GM21390 (cell line): ENCODE measurements around the gene LZTS2.

Source experiments
- ATAC-seq: cut with Tn5 transposase; IDR thresholded peaks from one replicate; pipeline ENCODE4 v1.9.1; 2021; ENCODE audit not compliant: unreplicated experiment

LZTS2 gene

GRCh38 chr10:100997360-100998182, 2.0 kb upstream of the LZTS2 start:
- ATAC-seq = peak; percentile 34

GRCh38 chr10:100998183-100998990, 1.2 kb upstream of the LZTS2 start:
- peak; percentile 33 for ATAC-seq

GRCh38 chr10:100998991-100999741, 442 bp upstream of the LZTS2 start:
- peak; percentile 41 for ATAC-seq

DNA sequence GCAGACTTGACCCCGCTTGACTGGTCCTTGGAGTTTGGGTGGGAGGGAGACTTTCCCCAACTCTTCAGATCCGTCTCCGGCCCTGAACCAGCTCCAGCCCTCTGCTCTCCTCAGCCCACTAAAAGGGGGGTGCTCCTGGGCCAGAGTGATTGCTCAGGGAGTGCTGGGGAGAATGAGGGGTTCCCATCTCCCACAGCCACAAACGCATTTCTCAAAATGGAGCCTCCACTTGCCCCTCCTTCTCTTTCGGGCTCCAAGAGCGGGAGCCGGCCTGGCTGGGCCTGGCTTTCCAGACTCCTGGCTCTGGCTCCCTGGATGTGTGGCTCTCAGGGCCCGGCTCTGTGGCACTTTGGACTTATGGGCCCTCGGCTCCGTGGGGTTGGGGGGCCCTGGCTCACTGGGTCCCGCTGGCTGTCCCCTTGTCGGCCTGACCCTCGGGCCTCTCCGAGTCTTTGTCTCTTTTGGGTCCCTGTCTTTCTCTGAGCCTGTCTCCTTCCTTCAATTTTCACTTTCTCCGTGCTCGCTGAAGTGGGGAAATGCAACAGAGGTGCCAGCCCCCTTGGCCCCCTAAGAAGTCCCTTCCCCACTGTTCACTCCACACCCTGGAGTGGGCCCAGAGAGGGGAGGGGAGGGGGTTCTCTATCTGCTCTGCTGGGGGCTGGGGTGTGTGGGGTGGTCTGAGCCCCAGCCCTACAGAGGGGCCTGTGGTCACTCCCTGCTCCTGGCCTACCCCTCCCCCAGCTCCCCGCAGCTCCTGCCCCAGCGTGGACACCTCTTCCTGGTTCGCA, 713 bp downstream of the LZTS2 start:
- no peak for ATAC-seq

- ATAC-seq = no peak
These were observed 1.5 kb downstream of the LZTS2 start for GRCh38 chr10:101000915-101001658.

DNA sequence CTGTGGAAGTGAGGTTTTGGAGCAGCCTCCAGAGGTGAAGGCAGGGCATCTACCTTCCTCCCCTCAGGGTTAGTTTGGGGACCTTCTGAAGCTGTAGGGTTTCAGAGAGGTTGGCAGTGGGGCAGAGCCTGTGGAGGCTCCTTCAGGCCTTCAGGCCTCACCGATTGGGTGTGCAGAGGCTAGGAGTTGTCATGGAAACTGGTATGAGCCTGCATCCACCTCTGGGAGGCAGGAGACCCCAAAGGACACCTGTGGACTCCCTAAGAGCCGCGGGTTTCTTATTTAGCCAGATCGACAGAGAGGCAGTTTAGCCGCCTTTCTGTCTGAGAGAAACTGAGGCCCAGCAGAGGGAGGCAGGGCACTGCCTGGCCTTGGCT, 2.0 kb downstream of the LZTS2 start:
- ATAC-seq = no peak

GRCh38 chr10:101002456-101002855, 2.8 kb downstream of the LZTS2 start:
- ATAC-seq = no peak

DNA sequence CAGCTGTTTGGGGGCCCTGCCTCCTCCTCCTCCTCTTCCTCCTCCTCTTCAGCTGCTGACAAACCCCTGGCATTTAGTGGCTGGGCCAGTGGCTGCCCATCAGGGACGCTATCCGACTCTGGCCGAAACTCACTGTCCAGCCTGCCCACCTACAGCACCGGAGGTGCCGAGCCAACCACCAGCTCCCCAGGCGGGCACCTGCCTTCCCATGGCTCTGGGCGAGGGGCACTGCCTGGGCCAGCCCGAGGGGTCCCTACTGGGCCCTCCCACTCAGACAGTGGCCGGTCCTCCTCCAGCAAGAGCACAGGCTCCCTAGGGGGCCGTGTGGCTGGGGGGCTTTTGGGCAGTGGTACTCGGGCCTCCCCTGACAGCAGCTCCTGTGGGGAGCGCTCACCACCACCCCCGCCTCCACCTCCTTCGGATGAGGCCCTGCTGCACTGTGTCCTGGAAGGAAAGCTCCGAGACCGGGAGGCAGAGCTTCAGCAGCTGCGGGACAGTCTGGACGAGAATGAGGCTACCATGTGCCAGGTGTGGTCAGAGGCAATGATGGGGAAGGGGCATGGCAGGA, 4.1 kb downstream of the LZTS2 start:
- no peak for ATAC-seq

DNA sequence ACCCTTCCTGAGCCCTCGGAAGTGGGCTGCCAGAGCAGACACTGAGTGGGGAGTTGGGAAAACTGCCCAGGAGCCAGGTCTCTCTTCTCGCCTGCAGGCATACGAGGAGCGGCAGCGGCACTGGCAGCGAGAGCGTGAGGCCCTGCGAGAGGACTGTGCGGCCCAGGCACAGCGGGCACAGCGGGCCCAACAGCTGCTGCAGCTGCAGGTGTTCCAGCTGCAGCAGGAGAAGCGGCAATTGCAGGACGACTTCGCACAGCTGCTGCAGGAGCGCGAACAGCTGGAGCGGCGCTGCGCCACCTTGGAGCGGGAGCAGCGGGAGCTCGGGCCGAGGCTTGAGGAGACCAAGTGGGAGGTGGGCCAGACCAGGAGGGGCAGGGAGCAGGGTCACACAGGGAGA, 5.8 kb downstream of the LZTS2 start:
- ATAC-seq = no peak

- ATAC-seq = no peak
These were observed 6.4 kb downstream of the LZTS2 start for GRCh38 chr10:101005869-101006567.

DNA sequence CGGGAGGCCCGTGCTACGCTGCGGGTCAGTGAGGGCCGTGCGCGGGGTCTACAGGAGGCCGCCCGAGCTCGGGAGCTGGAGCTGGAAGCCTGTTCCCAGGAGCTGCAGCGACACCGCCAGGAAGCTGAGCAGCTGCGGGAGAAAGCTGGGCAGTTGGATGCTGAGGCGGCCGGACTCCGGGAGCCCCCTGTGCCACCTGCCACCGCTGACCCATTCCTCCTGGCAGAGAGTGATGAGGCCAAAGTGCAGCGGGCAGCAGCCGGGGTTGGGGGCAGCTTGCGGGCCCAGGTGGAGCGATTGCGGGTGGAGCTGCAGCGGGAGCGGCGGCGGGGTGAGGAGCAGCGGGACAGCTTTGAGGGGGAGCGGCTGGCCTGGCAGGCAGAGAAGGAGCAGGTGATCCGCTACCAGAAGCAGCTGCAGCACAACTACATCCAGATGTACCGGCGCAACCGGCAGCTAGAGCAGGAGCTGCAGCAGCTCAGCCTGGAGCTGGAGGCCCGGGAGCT, 7.0 kb downstream of the LZTS2 start:
- ATAC-seq = no peak

DNA sequence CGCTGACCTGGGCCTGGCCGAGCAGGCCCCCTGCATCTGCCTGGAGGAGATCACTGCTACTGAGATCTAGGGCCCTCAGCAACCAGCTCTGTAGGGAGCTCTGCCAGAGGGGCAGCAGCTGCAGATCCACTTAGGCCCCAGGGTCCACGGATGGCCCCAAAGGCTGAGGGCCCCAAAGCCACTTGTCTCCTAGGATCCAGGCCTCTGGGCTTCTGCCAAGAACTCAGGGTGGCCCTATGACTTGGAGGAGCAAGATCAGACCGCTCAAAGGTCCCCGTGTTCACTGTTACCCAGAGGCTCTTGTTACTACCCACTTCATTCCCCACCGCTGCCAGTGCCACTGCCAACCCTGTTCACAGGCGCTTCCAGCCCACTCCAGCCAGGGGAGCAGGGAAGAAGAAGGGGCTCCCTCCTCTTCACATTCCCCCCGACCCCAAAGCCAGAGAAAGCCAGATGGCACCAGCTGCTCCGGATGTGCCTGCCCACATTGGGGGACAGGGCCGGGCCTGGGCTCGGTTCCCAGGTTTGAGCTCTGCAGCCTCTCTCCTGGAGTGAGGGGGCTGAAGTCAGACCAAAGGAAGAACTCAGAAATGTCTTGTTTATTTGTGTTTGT, 7.6 kb downstream of the LZTS2 start:
- no peak for ATAC-seq

- no peak for ATAC-seq
These were observed 8.6 kb downstream of the LZTS2 start for GRCh38 chr10:101007915-101008822.

DNA sequence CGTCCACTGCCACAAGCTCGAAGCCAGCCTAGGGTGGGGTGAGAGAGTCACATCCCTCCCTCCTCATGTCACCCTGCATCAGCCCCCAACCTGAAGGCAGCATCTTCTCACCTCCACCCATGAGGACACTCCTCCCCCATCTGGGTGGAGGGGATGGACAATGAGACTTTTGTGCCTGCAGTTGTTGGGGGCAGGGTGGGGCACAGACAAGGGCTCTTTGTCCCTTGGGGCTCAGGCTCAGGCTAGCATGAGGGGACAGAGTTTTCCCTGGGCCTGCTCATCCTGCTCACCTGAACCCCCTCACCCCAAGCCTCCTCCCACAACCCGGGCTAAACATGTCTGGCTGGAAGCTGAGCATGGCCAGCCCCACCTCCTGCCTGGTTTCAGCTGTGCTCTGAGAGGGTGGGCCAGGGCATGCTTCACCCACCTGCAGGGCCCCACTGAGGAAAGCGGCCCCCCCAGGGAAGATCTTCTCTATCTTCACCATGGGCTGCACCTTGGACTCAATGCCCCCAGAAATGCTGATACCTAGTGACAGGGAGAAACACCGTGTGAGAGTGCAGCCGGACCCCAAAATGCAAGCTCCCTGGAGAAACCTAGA, 9.3 kb downstream of the LZTS2 start:
- ATAC-seq = no peak

GRCh38 chr10:101010329-101010728, 10.7 kb downstream of the LZTS2 start:
- no peak for ATAC-seq

DNA sequence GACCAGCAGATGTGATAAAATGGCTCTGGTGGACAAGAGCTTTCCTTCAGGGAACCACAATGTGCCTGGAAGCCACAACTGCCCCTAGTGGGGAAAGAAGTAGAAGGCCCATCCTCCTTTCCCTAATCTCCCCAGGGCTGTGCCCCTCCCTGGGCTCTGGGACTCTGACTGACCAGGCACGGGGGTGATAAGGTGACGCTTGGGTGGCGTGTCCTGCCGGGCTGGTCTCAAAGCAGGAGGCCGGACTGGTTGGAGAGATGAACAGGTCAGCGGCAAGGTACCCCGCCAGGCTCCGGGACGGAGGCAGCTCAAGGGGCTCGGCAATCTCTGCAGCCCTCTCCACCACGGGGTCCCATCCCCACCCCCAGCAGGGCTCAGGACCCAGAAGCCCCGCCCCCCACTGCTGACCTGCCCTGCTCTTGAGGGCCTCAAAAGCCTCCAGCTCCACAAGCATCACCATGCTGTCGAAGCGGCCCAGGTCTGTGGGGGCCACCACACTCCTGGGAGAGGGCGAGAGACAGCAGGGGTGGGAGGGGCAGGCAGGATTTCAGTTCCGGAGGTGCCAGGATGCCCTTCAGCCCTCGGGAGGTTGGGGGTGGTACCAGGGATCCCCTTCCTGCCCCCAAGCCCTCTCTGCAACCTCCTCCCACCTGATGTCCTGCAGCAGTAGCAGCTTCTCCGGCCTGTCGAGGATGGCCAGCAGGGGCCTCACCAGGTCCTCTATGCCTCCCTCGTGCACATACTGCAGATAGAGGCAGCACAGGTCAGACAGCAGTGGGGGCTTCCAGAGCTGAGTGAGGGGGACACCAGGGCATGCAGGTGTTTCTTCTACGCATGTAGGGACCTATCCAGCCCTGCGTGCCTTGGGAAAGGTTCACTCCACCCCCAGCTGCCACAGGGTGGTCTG, 12.2 kb downstream of the LZTS2 start:
- ATAC-seq = no peak
